HTR-8/SVneo (cell line): ENCODE data around the gene AJM1.
"Not testable (repeated sequence)": the region's sequence is repeated elsewhere in the genome, so short reads cannot be mapped to it uniquely, and the experiment has no call there.

ENCODE experiments used
- DNase-seq: peaks from one replicate; pipeline ENCODE4 v3.0.0; 2011; ENCODE audit warnings: low spot score, mixed read lengths; ENCODE audit not compliant: insufficient read length
- FAIRE-seq: peaks from 2 replicates; lab custom pipeline; 2011; peaks lifted over from hg19 to GRCh38; lab: Jason Lieb, UNC

Gene AJM1

DNA sequence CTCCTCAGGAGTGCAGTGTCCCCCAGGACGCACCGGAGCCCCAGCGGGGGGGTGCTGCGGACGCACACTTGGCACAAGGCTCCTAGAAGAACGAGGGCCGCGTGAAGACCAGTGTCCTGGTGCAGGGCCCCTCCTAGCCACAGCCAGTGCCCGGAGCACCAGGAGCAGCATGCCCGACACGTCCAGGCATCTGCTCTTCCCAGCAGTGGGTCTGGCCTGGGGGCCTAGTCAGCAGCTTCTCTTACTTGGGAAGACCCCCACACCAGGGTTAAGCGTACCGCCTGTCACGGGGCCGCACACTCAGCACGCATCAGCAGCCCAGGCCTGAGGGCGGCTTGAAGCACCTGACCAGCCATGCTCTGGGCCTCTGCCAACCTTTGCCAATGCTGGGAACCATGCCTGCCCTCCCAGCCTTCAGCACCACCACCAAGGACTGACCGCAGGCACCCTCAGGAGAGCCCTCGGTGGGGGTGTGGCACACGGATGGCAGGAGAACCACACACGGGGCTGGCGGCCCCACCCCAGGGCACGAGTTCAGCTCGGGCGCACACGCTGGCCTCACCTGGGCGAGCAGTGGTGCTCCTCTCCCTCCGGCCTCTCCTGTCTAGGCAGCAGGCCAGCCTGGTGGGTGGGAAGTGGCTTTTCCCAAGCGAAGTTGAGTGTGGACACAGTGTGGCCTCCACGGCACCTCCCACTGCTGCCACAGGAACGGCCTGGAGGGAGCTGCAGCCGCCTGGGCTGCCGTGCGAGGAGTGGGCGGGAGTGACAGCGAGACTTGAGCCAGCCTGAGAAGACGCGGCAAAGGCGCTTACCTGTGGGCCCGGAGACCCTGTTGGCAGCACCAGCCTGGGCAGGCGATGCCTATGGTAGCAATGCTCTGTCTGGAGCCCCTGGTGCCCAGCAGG, 12.0 kb upstream of the AJM1 start:
- DNase-seq (no peak), FAIRE-seq (no peak)

DNA sequence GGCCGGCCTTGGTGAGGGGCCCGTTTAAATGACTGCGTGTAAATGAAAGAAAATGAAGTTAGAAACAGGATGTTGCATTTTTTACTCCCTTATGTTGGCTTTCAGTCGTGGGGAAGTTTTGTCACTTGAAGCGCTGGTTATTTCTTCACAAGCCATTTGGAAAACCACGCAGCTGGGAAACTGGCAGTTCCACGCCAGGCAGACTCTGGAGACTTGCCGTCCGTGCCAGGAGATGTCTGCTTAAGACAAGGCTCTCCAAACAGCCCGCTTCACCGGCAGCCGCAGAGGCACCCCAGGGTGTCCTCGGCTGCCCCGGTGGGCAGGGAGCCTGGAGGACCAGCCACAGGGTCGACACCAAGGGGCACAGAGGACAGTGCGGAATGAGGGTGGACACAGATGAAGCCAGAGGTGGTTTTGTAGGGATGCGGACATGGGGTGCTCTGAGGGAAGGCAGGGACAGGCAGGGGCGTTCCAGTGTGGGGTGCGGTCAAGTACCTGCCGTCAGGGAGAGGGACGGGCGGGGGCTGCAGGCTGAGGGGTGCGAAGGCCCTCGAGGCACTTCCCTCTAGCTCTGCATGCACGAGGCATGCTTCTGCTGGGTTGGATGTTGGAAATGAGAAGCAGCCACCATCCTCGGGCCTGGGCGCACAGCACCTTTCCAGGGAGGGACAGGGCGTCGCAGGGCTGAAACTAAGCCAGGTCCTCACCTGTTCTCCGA, 11.1 kb upstream of the AJM1 start:
- DNase-seq: no peak

DNA sequence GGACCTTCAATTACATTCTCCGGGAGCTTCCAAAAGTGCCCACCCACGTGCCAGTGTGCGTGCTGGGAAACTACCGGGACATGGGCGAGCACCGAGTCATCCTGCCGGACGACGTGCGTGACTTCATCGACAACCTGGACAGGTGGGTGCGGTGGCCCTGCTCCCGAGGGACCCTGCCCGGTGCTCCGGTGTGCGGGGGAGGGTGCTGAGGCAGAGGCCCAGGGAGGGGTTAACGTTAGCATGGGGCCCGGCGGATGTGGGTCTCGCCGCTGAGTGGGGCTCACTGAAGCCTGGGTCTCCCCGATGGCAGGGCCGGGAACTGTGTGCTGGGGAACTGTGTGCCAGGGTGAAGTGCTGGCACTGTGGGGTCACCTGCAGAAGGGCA, 10.6 kb upstream of the AJM1 start:
- FAIRE-seq: no peak
- no peak for DNase-seq

More for the DNA sequence above, 11.1 kb upstream of the AJM1 start:
- FAIRE-seq: no peak

DNA sequence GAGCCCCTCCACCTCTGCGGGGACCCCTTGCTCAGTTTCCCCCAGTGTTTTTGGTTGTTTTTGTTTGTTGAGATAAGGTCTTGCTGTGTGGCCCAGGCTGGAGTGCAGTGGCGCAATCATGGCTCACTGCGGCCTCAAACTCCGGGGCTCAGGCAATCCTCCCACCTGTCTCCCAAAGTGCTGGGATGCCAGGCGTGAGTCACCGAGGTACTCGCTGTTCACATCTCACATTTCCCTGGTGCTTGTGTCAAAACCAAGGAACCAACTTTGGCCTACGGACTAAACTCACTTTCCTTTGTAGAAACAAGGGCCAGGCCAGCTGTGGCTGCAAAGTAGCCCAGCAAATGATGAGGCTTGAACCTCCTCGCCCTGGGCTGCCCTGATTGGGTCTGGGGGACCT, 9.7 kb upstream of the AJM1 start:
- FAIRE-seq: no peak

DNA sequence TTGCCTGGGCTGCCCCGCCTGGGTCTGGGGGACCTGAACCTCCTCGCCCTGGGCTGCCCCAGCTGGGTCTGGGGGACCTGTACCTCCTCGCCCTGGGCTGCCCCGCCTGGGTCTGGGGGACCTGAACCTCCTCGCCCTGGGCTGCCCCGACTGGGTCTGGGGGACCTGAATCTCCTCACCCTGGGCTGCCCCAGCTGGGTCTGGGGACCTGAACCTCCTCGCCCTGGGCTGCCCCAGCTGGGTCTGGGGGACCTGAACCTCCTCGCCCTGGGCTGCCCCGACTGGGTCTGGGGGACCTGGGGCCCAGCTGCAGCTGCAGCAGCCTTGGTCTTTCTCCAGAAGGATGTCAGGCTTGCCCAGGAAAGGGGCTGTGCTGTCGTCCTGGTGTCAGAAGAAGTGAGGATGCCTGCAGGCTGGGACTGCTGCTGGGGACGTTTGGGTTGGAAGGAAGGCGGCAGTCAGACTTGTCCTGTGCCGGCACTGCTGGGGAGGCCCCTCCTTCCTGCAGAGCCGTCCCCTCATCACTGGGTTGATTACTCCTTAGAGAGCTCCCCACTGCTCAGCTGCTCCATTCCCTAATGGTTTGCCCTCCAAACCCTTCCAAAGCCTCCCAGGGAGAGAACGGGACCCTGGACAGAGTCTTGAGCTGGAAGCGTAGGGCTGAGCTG, 8.8 kb upstream of the AJM1 start:
- FAIRE-seq, DNase-seq: not testable (repeated sequence)

More for the DNA sequence above, 9.7 kb upstream of the AJM1 start:
- DNase-seq: no peak

DNA sequence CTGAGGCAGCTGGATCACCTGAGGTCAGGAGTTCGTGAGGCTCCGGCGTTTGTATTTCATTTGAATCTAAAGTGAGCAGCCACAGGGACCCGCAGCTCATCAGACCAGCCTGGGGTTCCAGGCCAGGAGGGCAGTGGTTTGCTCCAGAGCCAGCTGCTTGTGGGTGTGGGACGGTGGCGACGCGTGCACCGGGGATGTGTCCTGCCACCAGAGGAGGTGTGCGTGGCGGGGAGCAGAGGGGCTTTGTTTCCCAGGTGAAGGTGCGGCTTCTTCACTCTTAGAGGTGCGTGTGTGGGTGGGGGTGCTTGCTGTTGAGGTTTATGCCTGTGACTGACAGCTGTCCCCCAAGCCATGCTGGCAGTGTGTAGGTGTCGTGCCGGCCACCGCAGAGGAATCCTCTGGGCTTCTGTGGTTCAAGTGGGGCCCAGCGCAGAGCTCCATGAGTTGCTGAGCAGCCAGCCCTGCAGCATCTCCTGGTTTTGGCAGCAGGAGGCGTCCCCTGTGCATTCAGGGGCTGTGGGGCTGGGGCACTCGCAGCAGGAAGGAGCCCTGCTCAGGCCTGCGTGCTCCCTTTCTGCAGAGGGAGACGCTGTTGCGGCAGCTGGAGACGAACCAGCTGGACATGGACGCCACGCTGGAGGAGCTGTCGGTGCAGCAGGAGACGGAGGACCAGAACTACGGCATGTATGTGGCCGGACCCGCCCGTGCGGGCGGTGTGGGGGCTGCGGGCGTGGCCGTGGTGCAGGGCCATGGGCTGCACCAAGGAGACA, 6.9 kb upstream of the AJM1 start:
- no peak for DNase-seq

DNA sequence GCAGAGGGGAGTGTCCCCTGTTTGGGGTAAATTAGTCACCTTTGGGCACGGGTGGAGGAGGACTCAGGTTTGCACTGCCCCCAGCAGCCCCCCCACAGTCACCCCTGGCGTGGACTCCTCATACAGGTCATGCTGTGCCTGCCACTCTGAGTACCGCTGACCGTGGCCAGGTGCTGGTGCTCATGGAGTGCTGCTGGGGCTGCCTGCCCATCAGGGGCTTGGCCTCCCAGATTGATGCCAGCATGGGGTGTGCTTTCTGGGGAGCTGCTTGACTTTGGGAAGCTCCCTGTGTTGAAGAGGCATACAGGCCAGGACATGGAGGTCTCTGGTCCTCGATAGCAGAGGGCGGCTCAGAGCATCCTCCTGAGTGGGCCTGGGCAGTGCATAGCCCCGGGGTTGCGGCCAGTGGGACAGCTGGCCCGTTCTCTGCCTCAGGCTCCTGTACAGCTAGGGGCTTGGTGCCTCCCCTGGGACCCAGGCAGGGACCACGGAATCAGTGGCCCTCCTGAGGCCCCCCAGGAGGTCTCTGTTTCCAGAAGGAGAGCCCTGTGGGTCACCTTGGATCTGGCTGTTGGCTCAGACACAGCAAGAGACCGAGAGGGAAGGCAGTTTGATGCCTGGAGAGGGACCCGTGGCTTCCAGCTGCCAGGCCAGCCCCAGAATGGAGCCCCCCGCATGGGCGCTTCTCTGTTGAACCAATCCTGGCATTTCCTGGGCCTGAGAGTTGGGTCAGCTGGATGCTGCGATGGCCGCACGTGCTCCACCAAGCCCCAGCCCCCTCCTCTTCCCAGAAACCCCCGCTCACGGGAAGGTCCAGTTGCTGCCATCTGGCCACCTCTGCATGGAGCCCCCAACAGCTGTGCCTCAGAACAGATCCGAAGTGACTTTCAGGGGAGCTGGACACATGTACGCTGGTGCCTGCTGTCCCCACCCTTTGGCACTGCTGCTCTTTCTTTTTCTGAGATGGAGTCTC, 6.1 kb upstream of the AJM1 start:
- FAIRE-seq (no peak), DNase-seq (no peak)

More for the DNA sequence above, 6.9 kb upstream of the AJM1 start:
- no peak for FAIRE-seq

DNA sequence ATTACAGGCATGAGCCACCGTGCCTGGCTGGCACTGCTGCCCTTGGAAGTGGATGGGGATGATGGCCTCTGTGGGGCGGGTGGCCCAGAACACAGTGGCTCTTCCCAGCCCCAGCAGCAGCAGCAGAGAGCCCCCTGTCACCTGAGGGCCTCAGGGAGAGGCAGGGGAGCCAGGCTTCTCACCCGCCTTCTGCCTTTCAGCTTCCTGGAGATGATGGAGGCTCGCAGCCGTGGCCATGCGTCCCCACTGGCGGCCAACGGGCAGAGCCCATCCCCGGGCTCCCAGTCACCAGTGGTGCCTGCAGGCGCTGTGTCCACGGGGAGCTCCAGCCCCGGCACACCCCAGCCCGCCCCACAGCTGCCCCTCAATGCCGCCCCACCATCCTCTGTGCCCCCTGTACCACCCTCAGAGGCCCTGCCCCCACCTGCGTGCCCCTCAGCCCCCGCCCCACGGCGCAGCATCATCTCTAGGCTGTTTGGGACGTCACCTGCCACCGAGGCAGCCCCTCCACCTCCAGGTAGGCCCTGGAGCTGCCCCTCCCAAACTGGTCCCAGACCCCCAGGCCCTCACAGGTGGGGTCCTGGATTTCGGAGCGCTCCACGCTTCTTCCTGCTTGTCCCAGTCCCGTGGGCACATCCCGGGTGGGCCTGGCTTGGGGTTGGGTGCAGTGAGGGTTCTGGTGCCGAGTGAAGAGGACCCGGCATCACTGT, 5.0 kb upstream of the AJM1 start:
- DNase-seq: no peak

DNA sequence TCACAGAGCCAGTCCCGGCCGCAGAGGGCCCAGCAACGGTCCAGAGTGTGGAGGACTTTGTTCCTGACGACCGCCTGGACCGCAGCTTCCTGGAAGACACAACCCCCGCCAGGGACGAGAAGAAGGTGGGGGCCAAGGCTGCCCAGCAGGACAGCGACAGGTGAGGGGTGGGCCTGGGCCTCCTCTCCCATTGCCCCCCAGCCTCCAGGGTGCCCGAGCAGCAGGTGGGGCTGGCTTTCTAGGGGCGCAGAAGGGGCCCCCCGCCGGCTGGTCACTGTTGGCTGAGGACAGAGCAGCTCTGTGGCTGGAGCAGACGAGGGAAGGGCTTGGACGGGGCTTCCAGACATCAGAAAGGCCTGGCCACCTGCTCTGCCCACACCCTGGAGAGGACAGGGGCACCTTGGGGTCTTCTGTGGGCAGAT, 4.4 kb upstream of the AJM1 start:
- FAIRE-seq, DNase-seq: not testable (repeated sequence)

More for the DNA sequence above, 5.0 kb upstream of the AJM1 start:
- no peak for FAIRE-seq

DNA sequence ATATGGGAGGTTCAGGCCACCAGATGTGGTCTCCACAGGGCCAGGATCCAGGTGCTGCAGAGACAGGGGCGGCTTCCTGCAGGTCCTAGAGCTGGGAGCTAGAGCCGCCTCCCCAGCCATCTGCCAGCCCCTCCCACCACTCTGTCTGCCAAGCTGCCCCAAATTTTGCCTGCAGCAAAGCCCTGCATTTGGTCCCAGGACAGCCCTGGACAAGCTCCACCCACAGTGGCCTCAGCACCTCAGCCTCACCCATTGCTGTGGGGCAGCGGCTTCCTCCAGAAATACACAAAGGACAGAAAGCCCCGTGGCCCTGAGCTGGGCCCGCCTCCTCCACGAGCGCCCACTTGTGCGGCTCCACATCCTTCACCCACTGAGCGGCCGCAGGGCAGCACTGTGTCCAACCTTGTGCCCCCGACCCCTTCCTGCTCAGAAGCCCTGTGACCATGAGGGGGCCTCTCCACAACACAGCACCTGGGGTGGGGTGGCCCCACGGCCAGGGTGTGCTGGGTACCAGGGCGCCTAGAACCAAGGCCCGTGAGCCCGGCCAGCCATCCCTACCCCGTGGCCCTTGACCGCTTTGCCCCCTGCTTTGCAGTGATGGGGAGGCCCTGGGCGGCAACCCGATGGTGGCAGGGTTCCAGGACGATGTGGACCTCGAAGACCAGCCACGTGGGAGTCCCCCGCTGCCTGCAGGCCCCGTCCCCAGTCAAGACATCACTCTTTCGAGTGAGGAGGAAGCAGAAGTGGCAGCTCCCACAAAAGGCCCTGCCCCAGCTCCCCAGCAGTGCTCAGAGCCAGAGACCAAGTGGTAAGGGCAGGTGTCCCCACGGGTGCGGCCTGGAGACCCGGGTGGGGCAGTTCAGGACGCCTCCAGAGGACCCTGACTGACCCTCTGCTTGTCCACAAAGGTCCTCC, 3.7 kb upstream of the AJM1 start:
- DNase-seq (no peak), FAIRE-seq (no peak)

DNA sequence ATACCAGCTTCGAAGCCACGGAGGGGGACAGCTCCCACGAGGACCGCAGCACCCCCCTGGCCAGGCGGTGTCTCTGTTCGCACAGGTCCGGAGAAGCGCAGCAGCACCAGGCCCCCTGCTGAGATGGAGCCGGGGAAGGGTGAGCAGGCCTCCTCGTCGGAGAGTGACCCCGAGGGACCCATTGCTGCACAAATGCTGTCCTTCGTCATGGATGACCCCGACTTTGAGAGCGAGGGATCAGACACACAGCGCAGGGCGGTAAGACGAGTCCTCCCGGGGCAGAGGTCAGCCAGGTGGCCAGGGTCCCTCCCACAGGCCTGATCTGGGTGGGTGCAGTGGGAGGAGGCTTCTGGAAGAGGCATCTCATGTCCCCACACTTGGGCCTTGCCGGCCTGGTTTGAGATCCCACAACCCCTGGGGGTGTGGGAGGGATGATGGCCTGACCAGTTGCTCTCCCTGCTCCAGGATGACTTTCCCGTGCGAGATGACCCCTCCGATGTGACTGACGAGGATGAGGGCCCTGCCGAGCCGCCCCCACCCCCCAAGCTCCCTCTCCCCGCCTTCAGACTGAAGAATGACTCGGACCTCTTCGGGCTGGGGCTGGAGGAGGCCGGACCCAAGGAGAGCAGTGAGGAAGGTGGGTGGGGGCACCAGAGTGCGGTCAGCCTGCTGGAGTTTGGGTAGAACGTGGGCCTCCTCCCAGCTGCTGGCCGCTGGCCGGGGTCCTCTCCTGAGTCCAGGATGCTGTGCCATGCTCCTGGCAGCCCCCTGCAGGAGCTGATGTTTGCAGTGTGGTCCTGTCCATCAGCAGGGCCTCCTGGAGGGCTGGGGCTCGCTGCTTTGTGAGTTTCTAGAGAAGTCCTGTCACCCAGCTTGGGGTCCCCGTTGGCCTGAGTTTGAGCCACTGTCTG, 2.8 kb upstream of the AJM1 start:
- FAIRE-seq: no peak

DNA sequence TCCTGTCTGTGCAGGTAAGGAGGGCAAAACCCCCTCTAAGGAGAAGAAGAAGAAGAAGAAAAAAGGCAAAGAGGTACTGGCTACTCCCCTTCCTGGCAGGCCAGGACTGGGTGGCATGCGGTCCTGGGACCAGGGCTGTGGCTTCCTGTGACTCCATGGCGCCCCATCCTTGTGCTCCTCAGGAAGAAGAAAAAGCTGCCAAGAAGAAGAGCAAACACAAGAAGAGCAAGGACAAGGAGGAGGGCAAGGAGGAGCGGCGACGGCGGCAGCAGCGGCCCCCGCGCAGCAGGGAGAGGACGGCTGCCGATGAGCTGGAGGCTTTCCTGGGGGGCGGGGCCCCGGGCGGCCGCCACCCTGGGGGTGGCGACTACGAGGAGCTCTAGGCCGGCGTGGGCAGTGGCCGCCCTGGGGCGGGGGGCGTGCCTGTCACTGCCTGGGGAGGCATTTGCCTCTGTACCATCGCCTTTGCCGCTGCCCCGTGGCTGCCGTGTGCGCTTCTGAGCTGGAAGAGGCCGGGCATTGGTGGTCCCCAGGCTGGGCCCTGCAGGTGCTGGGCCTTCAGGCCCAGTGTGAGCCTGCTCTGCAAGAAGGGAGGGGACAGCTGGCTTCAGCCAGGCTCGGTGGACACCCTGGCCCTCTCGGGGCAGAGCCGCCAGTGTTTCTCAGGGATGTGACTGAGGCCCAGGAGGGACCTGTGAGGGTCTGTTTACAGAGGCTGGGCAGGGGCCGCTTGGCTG, 2.0 kb upstream of the AJM1 start:
- no peak for FAIRE-seq
- no peak for DNase-seq

More for the DNA sequence above, 2.8 kb upstream of the AJM1 start:
- no peak for DNase-seq

DNA sequence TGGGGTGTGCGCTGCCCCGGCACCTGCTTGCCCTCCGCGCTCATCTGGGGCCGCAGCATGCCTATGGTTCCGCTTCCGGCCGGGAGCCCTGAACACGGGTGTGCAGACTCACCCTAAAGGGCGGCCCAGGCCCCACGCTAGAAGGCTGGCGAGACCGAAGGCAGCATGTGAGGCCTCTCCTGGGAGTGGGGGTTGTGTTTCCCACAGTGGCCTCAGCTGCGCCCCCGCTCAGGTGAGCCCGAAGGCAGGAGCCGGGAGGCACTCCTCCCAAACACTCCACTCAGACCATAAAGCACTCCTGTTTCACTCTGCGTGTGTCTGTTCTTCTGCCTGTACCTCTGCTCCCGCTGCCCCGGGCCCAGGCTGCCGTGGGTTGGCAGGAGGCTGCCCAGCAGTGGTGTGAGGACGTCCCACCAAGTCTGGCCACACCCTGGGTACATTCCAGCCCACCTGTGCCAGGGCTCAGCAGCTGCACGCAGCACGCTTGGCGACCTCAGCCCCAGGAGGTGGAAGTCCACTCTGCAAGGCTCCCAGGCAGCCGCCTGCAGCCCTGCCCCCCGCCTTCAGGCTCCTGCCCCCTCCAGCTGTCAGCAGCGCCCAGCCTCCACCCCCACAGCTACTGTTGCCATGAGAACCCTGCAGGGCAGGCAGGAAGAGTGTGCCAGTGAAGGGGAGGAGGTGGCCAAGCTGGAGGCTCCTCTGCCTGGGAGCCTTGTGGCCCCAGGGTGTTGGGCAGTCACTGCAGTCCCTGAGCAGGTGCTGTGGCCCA, 1.2 kb upstream of the AJM1 start:
- FAIRE-seq (no peak), DNase-seq (no peak)

DNA sequence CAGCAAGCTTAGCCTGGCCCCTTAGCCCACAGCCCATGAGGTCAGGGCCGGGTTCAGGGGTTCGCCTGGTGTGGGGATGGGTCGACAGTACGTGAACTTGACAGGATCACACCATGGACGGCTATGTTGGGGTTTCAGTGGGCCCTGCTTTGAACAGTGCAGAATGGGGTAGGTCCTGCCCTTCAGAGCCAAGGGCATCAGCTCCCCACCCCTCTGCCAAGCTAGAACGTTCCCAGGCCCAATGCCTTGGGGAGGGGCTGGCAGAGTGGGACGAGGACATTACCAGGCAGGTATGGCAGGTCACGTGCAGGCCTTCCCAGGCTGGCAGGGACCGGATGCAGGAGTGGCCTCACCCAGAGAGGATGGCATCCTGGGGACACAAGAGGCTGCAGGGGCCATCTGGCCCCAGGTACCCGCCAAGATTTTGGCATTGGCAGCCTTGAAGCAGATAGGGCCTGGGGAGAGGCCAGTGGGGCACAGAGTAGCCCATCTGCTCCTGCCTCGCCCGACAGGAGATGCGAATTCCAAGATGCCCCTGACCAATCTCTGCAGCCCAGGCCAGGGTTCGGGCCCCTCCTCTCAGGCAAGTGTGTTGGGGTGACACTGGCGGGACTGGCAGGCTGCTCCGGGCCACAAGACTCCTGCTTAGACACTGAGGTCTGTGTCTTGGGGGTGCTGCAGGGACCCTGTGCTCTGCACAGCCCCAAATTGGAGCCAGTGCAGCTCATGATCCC, 465 bp upstream of the AJM1 start:
- not testable (repeated sequence) for DNase-seq
- peak; percentile 92 for FAIRE-seq
